Natural killer cell (primary cell): Measurements from ENCODE around the gene MOG. TPM values are rescaled to one million over a fixed set of nuclear protein-coding genes. Genes with fewer than 3 reads are reported as not detected.
"Not testable (repeated sequence)": the region's sequence is repeated elsewhere in the genome, so short reads cannot be mapped to it uniquely, and the experiment has no call there.

ENCODE experiments used
- ATAC-seq, 3 donors: fragments of 150-1000 bp in 2 of 3; fragments of 200-7000 bp in 1 of 3; cut with Tn5 transposase; 1 replicate in 1 of 3; 2 replicates in 2 of 3; pipeline ENCODE4 v1.10.0; 2021; ENCODE audit warnings: mild to moderate bottlenecking in 2 of 3, moderate library complexity in 2 of 3
- DNase-seq, 2 donors: peaks; one replicate each; pipeline versions ENCODE4 v3.0.0 to v3.0.0-alpha.2; 2013 to 2021; ENCODE audit warnings: mixed read lengths in 1 of 2
- H3K27ac ChIP-seq: one replicate; pipeline ENCODE4 v1.5.1; 2013; ENCODE audit warnings: mild to moderate bottlenecking, low read length
- H3K27me3 ChIP-seq: one replicate; pipeline ENCODE4 v1.6.1; 2013; ENCODE audit warnings: low read length; ENCODE audit not compliant: control insufficient read depth, insufficient read depth
- H3K36me3 ChIP-seq: one replicate; pipeline ENCODE4 v1.6.1; 2013; ENCODE audit warnings: low read length; ENCODE audit not compliant: control insufficient read depth, insufficient read depth
- H3K4me1 ChIP-seq: one replicate; pipeline ENCODE4 v1.6.1; 2013; ENCODE audit warnings: low read length; ENCODE audit not compliant: control insufficient read depth, insufficient read depth
- H3K4me3 ChIP-seq: one replicate; pipeline ENCODE4 v1.5.1; 2013; ENCODE audit warnings: low read length
- H3K9me3 ChIP-seq: one replicate; pipeline ENCODE4 v1.6.1; 2013; ENCODE audit warnings: low read length; ENCODE audit not compliant: control insufficient read depth, insufficient read depth
- H3K27ac Mint-ChIP-seq, 2 donors: one replicate each; pipeline ENCODE4 v1.8.0; 2022; ENCODE audit warnings: mild to moderate bottlenecking in 2 of 2, mixed read lengths in 2 of 2, moderate library complexity in 1 of 2
- H3K27me3 Mint-ChIP-seq, 2 donors: one replicate each; pipeline ENCODE4 v1.8.0; 2022; ENCODE audit warnings: low read depth in 2 of 2, mixed read lengths in 2 of 2
- H3K36me3 Mint-ChIP-seq: one replicate; pipeline ENCODE4 v1.8.0; 2022; ENCODE audit warnings: mixed read lengths
- H3K4me1 Mint-ChIP-seq, 2 donors: one replicate each; pipeline ENCODE4 v1.8.0; 2022; ENCODE audit warnings: mixed read lengths in 2 of 2
- H3K4me3 Mint-ChIP-seq: one replicate; pipeline ENCODE4 v1.8.0; 2022; ENCODE audit warnings: mild to moderate bottlenecking, moderate library complexity, mixed read lengths
- H3K9me3 Mint-ChIP-seq, 2 donors: one replicate each; pipeline ENCODE4 v1.8.0; 2022; ENCODE audit warnings: mixed read lengths in 2 of 2
- CTCF ChIP-seq: fragments of 200-600 bp; IDR thresholded peaks from one replicate; pipeline ENCODE4 v1.8.0; 2022; ENCODE audit warnings: antibody characterized with exemption
- WGBS: methylation state at CpG from one replicate; pipeline ENCODE4 v1.1.7; 2013; ENCODE audit warnings: missing lambda C conversion rate; ENCODE audit not compliant: insufficient coverage; 5-methylcytosine and 5-hydroxymethylcytosine counted together
- intact Hi-C: fragments of 100-400 bp; cut with micrococcal nuclease; formaldehyde crosslinking; loops from one replicate; pipeline ENCODE4 v1.14.2; 2022
- total RNA-seq, 4 donors: library from RNA; stranded (reverse); fragments of 120-200 nt in 1 of 4; gene quantifications; one replicate each; pipeline versions ENCODE4 v1.2.3 to v1.2.4, GENCODE V29; 2013 to 2022

Gene MOG
- total RNA-seq, 3 donors from 2014 or later (not counting 1 experiment from before 2014, with no cell fraction given) = not detected

- DNase-seq (no peak), ATAC-seq (no peak)
- no peaks in the 10 kb centered on the region for H3K9me3 Mint-ChIP-seq
- Histone ChIP-seq H3K4me3 (no peak overlapping the region), H3K9me3 (no peaks in the 10 kb centered on the region), H3K4me1 (no peaks in the 10 kb centered on the region), H3K27ac (no peak overlapping the region), H3K36me3 (no peaks in the 10 kb centered on the region), H3K27me3 (peaks cover 2% of the 10 kb centered on the region)
- no peaks in the 10 kb centered on the region for H3K36me3 Mint-ChIP-seq
- no peaks in the 10 kb centered on the region for H3K4me1 Mint-ChIP-seq
- 78% methylated on average over 5 of the region's 5 CpGs for WGBS
- H3K27me3 Mint-ChIP-seq = peaks cover 12 to 33% of the 10 kb centered on the region in 2 donors
- TF ChIP-seq CTCF = no peak
- H3K27ac Mint-ChIP-seq = no peak overlapping the region
- intact Hi-C loops = no loop called here
- no peak overlapping the region for H3K4me3 Mint-ChIP-seq
Observed at GRCh38 chr6:29667158-29667557, 10.3 kb downstream of the MOG start.

- Histone ChIP-seq H3K4me1 (no peaks in the 10 kb centered on the region), H3K27ac (no peak overlapping the region), H3K4me3 (no peak overlapping the region), H3K9me3 (no peaks in the 10 kb centered on the region), H3K36me3 (no peaks in the 10 kb centered on the region), H3K27me3 (peaks cover 2% of the 10 kb centered on the region)
- no peaks in the 10 kb centered on the region for H3K9me3 Mint-ChIP-seq
- no peak overlapping the region for H3K27ac Mint-ChIP-seq
- intact Hi-C loops = no loop called here
- ATAC-seq (no peak), DNase-seq (no peak)
- H3K4me3 Mint-ChIP-seq = no peak overlapping the region
- no CpG with 5 or more reads among the region's 1 CpG for WGBS
- no peak for TF ChIP-seq CTCF
- H3K27me3 Mint-ChIP-seq = peaks cover 12 to 21% of the 10 kb centered on the region in 2 donors
- H3K4me1 Mint-ChIP-seq = no peaks in the 10 kb centered on the region
- no peaks in the 10 kb centered on the region for H3K36me3 Mint-ChIP-seq
Observed at GRCh38 chr6:29671026-29671425, 14.1 kb downstream of the MOG start.

- H3K27ac Mint-ChIP-seq, H3K4me3 ChIP-seq, H3K4me1 ChIP-seq, H3K9me3 ChIP-seq, H3K36me3 Mint-ChIP-seq, intact Hi-C loops, DNase-seq, H3K4me1 Mint-ChIP-seq, H3K27ac ChIP-seq, H3K9me3 Mint-ChIP-seq, H3K4me3 Mint-ChIP-seq, ATAC-seq, H3K36me3 ChIP-seq, H3K27me3 ChIP-seq: not testable (repeated sequence)
- 96% methylated on average over 3 of the region's 5 CpGs for WGBS
- peaks cover 12 to 19% of the 10 kb centered on the region in 2 donors for H3K27me3 Mint-ChIP-seq
Observed at GRCh38 chr6:29672116-29672515, 15.2 kb downstream of the MOG start.

GRCh38 chr6:29673161-29673560 lies 16.3 kb downstream of the MOG start:
- Mint-ChIP-seq H3K9me3 (no peaks in the 10 kb centered on the region), H3K4me3 (no peak overlapping the region), H3K4me1 (peaks cover 7 to 10% of the 10 kb centered on the region in 2 donors), H3K36me3 (no peaks in the 10 kb centered on the region), H3K27ac (no peak overlapping the region), H3K27me3 (peaks cover 2 to 12% of the 10 kb centered on the region in 2 donors)
- WGBS = 95% methylated on average over 12 of the region's 12 CpGs
- intact Hi-C loops = no loop called here
- ATAC-seq = no peak
- Histone ChIP-seq H3K36me3 (no peaks in the 10 kb centered on the region), H3K27ac (no peak overlapping the region), H3K4me1 (peaks cover 4% of the 10 kb centered on the region), H3K4me3 (no peak overlapping the region), H3K27me3 (peaks cover 2% of the 10 kb centered on the region), H3K9me3 (no peaks in the 10 kb centered on the region)
- TF ChIP-seq CTCF = no peak
- no peak for DNase-seq
